ENCODE results near the gene FAM13A.
"Not testable (repeated sequence)": the region's sequence is repeated elsewhere in the genome, so short reads cannot be mapped to it uniquely, and the experiment has no call there.

FAM13A gene

DNA sequence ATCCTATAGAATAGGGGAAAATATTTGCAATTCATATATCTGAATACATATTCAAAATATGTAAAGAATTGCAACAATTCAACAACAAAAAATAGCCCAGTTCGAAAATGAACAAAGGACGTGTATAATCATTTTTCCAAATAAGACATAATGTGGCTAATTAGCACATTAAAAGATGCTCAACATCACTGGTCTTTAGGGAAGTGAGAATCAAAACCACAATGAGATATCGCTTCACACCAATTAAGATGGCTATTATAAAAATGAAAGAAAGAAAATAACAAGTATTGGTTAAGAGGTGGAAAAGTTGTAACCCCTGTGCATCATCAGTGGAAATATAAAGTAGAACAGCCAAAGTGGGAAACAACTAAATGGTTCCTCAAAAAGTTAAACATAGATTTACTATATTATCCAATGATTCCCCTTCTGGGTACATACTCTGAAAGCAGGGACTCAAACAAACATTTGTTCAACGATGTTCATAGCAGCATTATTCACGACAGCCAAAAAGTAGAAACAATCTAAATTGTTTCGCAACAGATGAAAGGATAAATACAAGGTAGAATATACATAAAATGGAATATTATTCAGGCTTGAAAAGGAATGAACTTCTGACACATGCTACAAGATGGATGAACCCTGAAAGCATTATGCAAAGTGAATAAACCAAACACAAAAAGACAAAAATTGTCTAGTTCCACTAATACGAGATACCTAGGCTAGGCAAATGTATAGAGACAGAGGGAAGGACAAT, 12.7 kb downstream of the FAM13A start:
- no peak for DNase-seq (ENCODE audit: low read depth in 3 of 3)

GRCh38 chr4:89042055-89042454, 14.9 kb downstream of the FAM13A start:
- no peak for DNase-seq (ENCODE audit: low read depth in 3 of 3)

- DNase-seq (ENCODE audit: low read depth in 3 of 3): no peak
These were observed 17.2 kb downstream of the FAM13A start for GRCh38 chr4:89039730-89040338.

DNA sequence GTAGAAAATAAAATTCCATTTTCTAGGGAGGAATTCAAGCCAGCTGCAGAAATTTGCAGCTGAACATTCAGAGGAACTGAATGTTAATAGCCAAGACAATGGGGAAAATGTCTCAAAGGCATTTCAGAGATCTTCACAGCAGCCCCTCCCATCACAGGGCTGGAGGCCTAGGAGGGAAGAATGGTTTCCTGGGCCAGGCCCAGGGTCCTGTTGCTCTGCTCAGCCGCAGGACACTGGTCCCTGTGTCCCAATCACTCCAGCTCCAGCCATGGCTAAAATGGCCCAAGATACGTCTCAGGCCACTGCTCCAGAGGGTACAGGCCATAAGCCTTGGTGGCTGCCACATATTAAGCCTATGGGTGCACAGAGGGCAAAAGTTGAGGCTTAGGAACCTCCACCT, 20.4 kb downstream of the FAM13A start:
- DNase-seq (ENCODE audit: low read depth in 3 of 3): no peak

DNA sequence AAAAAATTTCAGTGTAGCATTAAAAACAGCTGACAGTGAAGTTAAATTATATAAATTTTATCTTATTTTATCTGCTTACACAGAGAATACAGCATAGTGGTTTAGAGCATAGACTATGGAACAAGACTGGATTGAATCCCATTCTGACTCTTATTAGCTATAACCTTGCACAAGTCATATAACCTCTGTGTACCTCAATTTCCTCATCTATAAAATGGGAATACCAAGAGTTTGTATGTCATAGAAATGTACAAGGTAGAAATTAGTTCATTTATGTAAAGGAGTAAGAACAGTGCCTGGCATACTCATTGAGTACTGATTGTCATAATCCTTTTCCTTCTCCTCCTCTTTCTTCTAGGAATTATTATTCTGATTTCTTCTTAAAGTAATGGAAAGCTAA, 25.7 kb downstream of the FAM13A start:
- DNase-seq (ENCODE audit: low read depth in 3 of 3): no peak

- no peak for DNase-seq (ENCODE audit: low read depth in 3 of 3)
These were observed 27.4 kb downstream of the FAM13A start for GRCh38 chr4:89029591-89029990.

GRCh38 chr4:89026542-89026941, 30.4 kb downstream of the FAM13A start:
- DNase-seq (ENCODE audit: low read depth in 3 of 3): no peak

GRCh38 chr4:89024051-89024675, 32.8 kb downstream of the FAM13A start:
- peak in 2 of 3 experiments; percentile 12 to 29 for DNase-seq (ENCODE audit: low read depth in 3 of 3)

DNA sequence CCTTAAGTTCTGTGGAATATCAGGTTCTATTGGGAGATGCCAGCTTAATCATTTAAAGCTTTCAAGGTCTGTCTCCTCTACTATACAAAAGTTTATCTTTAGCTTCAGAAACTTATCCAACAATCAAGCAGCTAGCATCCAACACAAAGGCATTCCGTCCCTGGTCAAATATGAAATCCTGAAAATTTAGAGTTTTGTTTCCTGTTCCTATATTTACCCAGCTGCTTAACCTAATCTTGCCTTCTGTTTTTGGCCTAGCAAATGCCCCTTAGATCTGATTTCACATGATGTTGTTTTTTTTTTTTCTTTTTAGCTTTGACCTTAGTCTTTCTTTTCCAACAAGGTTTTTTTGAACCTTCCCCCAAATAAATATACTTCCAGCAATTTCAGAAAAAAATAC, 33.8 kb downstream of the FAM13A start:
- no peak for DNase-seq (ENCODE audit: low read depth in 3 of 3)

- DNase-seq (ENCODE audit: low read depth in 3 of 3): no peak
These were observed 34.4 kb downstream of the FAM13A start for GRCh38 chr4:89022426-89023128.

GRCh38 chr4:89021684-89022083, 35.3 kb downstream of the FAM13A start:
- no peak for DNase-seq (ENCODE audit: low read depth in 3 of 3)

GRCh38 chr4:89021062-89021461, 35.9 kb downstream of the FAM13A start:
- no peak for DNase-seq (ENCODE audit: low read depth in 3 of 3)

DNA sequence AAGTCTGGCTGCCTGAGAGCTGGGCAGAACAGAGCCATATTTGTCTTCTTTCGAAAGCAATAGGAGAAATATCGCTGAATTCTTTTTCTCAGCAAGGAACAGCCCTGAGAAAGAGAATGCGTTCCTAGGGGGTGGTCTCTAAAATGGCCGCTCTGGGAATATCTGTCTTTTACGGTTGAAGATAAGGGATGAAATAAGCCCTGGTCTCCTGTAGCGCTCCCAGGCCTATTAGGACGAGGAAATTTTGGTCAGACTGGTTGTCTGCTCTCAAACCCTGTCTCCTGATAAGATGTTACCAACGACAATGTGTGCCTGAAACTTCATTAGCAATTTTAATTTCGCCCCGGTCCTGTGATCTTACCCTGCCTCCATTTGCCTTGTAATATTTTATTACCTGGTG, 42.1 kb downstream of the FAM13A start:
- DNase-seq (ENCODE audit: low read depth in 3 of 3): not testable (repeated sequence)

GRCh38 chr4:89009761-89010369, 47.1 kb downstream of the FAM13A start:
- DNase-seq (ENCODE audit: low read depth in 3 of 3): no peak

- DNase-seq (ENCODE audit: low read depth in 3 of 3): no peak
These were observed 47.9 kb downstream of the FAM13A start for GRCh38 chr4:89009115-89009514.

DNA sequence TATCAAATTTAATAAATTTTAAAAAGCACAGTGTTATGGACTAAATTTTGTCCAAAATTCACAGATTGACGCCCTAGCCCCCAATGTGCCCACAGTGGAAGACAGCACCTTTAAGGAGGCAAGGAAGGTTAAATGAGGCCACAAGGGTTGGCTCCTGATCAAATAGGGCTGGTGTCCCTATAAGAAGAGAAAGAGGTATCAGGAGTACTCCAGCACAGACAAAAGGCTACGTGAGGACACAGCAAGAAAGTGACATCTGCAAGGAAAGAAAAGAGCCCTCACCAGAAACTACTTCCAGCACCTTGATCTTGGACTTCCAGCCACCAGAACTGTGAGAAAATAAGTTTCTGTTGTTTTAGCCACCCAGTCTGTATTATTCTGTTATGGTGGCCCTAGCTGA, 48.8 kb downstream of the FAM13A start:
- DNase-seq (ENCODE audit: low read depth in 3 of 3): no peak

GRCh38 chr4:89007338-89007939, 49.5 kb downstream of the FAM13A start:
- no peak for DNase-seq (ENCODE audit: low read depth in 3 of 3)

- DNase-seq (ENCODE audit: low read depth in 3 of 3): no peak
These were observed 50.7 kb downstream of the FAM13A start for GRCh38 chr4:89006307-89006706.

GRCh38 chr4:89005066-89005465, 51.9 kb downstream of the FAM13A start:
- not testable (repeated sequence) for DNase-seq (ENCODE audit: low read depth in 3 of 3)

GRCh38 chr4:89001647-89002445, 55.1 kb downstream of the FAM13A start:
- no peak for DNase-seq (ENCODE audit: low read depth in 3 of 3)

DNA sequence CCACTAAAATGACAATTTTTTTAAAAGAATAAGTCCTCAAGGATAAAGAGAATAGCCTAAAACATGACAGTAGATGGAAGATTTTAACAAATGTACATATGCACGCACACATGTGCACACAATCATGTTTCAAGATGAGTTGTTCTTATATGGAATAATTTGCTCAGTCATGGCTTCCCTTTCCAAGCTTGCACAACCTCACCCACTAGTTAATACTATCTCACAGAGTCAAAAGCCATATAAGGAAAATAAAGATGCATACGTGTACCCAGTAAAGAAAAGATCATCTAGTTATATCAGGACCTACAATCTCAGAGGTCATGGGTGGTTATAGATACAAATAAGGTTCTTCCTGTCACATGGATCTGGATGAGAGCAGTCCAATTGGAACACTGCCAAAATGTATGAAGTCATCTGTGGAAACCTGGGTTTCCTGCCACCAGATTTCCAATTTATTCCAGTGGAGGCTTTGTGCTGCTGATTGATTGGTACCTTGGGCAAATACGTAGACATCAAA, 56.1 kb downstream of the FAM13A start:
- no peak for DNase-seq (ENCODE audit: low read depth in 3 of 3)

All from stimulated activated CD4-positive, alpha-beta T cell treated with anti-CD3 and anti-CD28 coated beads, TNF-alpha, amount 100 ng/mL, for 4 hours (primary cell).